DMS53 (cell line): Measurements from ENCODE around the gene SPTA1.

ENCODE experiments used
- DNase-seq: peaks from one replicate; lab custom pipeline; 2025; lab: John Stamatoyannopoulos, UW

SPTA1 gene

GRCh38 chr1:158570480-158570879 lies 116.0 kb downstream of the SPTA1 start, which contains the start of gene OR6P1:
Gene OR6P1, minus strand, starts transcription at chr1:158570580. Its CDS starts 6,976 bp downstream, at chr1:158563604.
- no peak for DNase-seq

GRCh38 chr1:158564608-158565007 lies 121.9 kb downstream of the SPTA1 start:
- no peak for DNase-seq

GRCh38 chr1:158563853-158564252 lies 122.7 kb downstream of the SPTA1 start:
- DNase-seq: no peak
